AG04450 (cell line): ENCODE results near the gene WDR7. TPM values are rescaled to one million over a fixed set of nuclear protein-coding genes. Genes with fewer than 3 reads are reported as not detected.

Source experiments
- CTCF ChIA-PET: fragments of 300-600, 350-600 bp; formaldehyde crosslinking; extraction: SDS; loops from one replicate; lab custom pipeline; 2022; ENCODE audit warnings: antibody characterized with exemption, inconsistent platforms; lab: Charles Lee
- POLR2A ChIA-PET: fragments of 350-600 bp; formaldehyde crosslinking; extraction: SDS; loops from one replicate; lab custom pipeline; 2021; ENCODE audit warnings: antibody characterized with exemption, inconsistent platforms; lab: Yijun Ruan, JAX
- DNase-seq: peaks from one replicate; pipeline ENCODE4 v3.0.0-alpha.2; 2011; ENCODE audit warnings: low read depth, low spot score
- H3K27ac ChIP-seq: one replicate; pipeline ENCODE4 v1.5.1; 2012; ENCODE audit warnings: low read depth, low read length, control low read depth
- H3K27me3 ChIP-seq: one replicate; pipeline ENCODE4 v1.6.0; 2012; ENCODE audit warnings: low read length; ENCODE audit not compliant: control insufficient read depth, insufficient read depth
- H3K4me3 ChIP-seq: 2 replicates; pipeline ENCODE4 v1.5.1; 2011; ENCODE audit warnings: mild to moderate bottlenecking, low read depth, low read length, control low read depth
- H3K9me3 ChIP-seq: 2 replicates; pipeline ENCODE4 v1.5.1; 2012; ENCODE audit warnings: low read length; ENCODE audit not compliant: control insufficient read depth, insufficient read depth
- polyA plus RNA-seq: library from polyadenylated mRNA; depleted of rRNA; stranded (reverse); fragments of >200 nt; gene quantifications from 2 replicates; pipeline ENCODE4 v1.2.3, GENCODE V29; 2011
- TF ChIP-seq, protein P1 (sequence below): IDR thresholded peaks from 2 replicates; pipeline ENCODE4 v1.5.1; 2011; ENCODE audit warnings: low read depth, low read length, control low read depth, inconsistent platforms

Gene WDR7
- polyA plus RNA-seq, 1 experiment = 8.1 TPM

DNA sequence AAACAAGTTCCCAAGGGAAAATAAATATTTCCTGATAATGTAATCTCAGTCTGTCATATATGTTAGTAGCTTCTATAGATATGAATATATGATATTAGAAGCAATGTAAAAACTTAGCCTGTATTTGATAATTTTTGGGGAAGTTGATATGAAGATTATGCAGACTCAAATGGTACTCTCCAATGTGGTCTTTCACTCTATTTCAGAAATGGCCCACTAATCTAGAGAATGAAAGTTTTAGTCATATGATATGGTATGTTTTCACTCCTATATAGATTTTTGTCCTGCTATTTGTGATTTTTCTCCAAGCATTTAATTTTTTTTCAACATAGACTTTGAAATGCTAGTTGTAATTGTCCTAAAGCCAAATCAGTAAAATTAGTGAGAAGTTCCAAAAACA is 259.1 kb downstream of the WDR7 start:
- DNase-seq = no peak
- no peak overlapping the region for H3K27ac ChIP-seq
- no peaks in the 10 kb centered on the region for H3K27me3 ChIP-seq
- ChIA-PET CTCF (interaction anchor here (0.8 kb wide), 1 partner anchor 41 kb away, joined by 3 read pairs; no protein-coding TSS in a partner anchor), POLR2A (no interaction called here)
- no peak overlapping the region for H3K4me3 ChIP-seq
- no peaks in the 10 kb centered on the region for H3K9me3 ChIP-seq
- TF ChIP-seq, protein P1, sequence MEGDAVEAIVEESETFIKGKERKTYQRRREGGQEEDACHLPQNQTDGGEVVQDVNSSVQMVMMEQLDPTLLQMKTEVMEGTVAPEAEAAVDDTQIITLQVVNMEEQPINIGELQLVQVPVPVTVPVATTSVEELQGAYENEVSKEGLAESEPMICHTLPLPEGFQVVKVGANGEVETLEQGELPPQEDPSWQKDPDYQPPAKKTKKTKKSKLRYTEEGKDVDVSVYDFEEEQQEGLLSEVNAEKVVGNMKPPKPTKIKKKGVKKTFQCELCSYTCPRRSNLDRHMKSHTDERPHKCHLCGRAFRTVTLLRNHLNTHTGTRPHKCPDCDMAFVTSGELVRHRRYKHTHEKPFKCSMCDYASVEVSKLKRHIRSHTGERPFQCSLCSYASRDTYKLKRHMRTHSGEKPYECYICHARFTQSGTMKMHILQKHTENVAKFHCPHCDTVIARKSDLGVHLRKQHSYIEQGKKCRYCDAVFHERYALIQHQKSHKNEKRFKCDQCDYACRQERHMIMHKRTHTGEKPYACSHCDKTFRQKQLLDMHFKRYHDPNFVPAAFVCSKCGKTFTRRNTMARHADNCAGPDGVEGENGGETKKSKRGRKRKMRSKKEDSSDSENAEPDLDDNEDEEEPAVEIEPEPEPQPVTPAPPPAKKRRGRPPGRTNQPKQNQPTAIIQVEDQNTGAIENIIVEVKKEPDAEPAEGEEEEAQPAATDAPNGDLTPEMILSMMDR = no peak

GRCh38 chr18:56910967-56911366 is 259.8 kb downstream of the WDR7 start:
- ChIA-PET CTCF (no interaction called here), POLR2A (no interaction called here)
- no peaks in the 10 kb centered on the region for H3K27me3 ChIP-seq
- H3K9me3 ChIP-seq = no peaks in the 10 kb centered on the region
- TF ChIP-seq, protein P1 = no peak
- H3K4me3 ChIP-seq = no peak overlapping the region
- no peak for DNase-seq
- H3K27ac ChIP-seq = no peak overlapping the region

GRCh38 chr18:56913941-56914340 is 262.8 kb downstream of the WDR7 start:
- Histone ChIP-seq H3K27me3 (no peaks in the 10 kb centered on the region), H3K9me3 (no peaks in the 10 kb centered on the region), H3K4me3 (no peak overlapping the region), H3K27ac (no peak overlapping the region)
- no peak for DNase-seq
- ChIA-PET CTCF (no interaction called here), POLR2A (no interaction called here)
- TF ChIP-seq, protein P1 = no peak

DNA sequence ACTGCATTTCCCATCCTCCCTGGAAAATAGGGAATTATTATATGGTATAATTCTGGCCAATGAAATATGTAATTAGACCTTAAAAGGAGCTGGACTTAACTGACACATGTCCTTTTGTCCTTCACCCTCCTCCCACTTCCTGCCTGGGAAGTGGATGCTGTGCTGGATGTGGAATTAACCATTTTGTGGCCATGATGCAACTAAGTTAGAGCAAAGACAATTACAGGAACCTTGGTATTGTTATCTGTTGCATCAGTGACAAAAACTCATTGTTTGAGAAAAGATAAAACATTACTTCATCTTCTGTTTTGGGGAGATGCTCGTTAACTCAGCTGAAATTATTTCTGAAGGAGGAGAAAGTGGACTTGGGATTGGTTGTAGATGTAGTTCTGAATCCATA is 268.0 kb downstream of the WDR7 start:
- TF ChIP-seq, protein P1 = no peak
- H3K9me3 ChIP-seq = no peaks in the 10 kb centered on the region
- H3K4me3 ChIP-seq = no peak overlapping the region
- POLR2A ChIA-PET = no interaction called here
- CTCF ChIA-PET = interaction anchor here (1.3 kb wide), 1 partner anchor 28 kb away, joined by 3 read pairs; no protein-coding TSS in a partner anchor
- H3K27me3 ChIP-seq = no peaks in the 10 kb centered on the region
- no peak for DNase-seq
- H3K27ac ChIP-seq = no peak overlapping the region

- TF ChIP-seq, protein P1 = no peak
- no peak overlapping the region for H3K27ac ChIP-seq
- no peak for DNase-seq
- H3K27me3 ChIP-seq = no peaks in the 10 kb centered on the region
- H3K9me3 ChIP-seq = no peaks in the 10 kb centered on the region
- no peak overlapping the region for H3K4me3 ChIP-seq
- ChIA-PET CTCF (no interaction called here), POLR2A (interaction anchor here (0.7 kb wide), 1 partner anchor 31 kb away, joined by 3 read pairs; no protein-coding TSS in a partner anchor)
Measured at GRCh38 chr18:56921896-56922480, 270.8 kb downstream of the WDR7 start.
